Mucosa of gallbladder (tissue), 1 donor: ENCODE results near the gene RORC. TPM values are rescaled to one million over a fixed set of nuclear protein-coding genes. Genes with fewer than 3 reads are reported as not detected.
"Not testable (repeated sequence)": the region's sequence is repeated elsewhere in the genome, so short reads cannot be mapped to it uniquely, and the experiment has no call there.

Experiments used
- DNase-seq: peaks from one replicate; pipeline ENCODE4 v3.0.0-alpha.2; 2020; ENCODE audit warnings: low spot score
- total RNA-seq: library from RNA; stranded (reverse); gene quantifications from one replicate; pipeline ENCODE4 v1.2.1, GENCODE V29; 2021
- donor health status: DM: no; HTN: no; CAD: no.

Gene RORC
- total RNA-seq, 1 donor from 2014 or later: 9.5 TPM

GRCh38 chr1:151774256-151774922, 57.2 kb downstream of the RORC start:
- no peak for DNase-seq

DNA sequence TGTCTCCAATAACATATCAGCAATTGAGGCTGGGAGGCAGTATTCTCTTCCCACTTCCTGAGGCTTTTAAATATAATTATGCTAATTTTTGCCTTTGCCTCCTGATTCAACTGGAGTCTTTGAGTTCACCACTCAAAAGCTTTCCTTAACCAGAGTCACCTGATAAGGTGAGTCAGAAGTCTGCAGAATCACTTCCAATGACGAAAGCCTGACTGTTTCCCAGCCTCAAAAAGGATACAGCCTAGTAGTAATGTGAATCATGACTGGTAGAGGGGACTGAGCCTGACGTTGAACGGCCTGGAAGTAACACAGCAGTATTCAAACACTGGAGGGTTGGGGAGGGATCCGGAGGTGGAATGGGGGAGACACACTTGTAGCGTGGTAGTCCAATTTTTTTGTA, 57.9 kb downstream of the RORC start:
- DNase-seq: no peak

GRCh38 chr1:151769270-151769669, 62.3 kb downstream of the RORC start:
- DNase-seq: not testable (repeated sequence)

- DNase-seq: not testable (repeated sequence)
Measured at GRCh38 chr1:151768351-151769066, 63.1 kb downstream of the RORC start.

GRCh38 chr1:151763990-151764389, 67.6 kb downstream of the RORC start:
- no peak for DNase-seq

DNA sequence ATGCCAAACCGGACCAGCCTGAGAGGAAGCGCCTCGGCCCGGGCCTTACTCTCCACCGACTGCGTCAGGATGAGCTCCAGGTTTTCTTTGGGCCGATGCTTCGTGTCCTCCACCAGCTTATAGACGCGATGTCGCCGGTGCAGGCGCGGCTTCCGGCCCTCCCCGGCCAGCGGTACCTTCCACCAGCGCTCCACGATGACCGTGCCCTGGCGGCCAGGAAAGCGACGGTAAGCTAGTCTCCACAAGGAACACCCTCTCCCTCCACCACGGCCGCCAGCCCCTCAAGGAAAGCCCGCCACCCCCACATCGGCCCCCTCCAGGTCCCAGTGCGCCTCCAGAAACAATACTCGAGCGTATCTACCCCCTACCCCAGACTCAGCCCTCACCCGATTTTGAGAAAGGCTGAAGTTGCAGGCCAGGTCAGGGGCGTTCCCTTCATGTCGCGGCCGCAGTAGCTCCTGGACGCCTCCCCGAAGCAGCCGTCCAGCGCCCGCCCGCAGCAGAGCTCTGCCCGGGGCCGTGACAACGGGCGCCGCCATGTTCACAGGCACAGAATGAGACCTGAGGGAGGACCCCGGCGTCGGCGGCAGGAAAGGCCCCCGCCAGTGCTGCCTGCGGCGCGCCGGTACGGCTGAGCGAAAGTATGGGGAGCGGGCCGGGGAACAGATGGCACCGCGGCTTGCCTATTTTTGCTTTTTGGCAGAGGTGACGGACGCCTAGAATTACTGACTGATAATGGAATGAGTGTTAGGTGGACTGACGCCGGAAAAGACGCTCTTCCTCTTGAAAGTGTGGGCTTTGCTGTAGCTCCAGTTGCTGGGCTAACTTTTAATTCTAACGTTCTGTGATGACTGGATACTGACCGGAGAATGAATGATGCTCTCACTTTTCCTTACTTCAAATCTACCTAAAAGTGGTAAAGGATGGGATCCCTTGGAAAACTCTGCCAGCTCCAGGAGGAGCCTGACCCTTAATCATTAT, 68.4 kb downstream of the RORC start, which contains the start of gene MRPL9:
Gene MRPL9, minus strand, starts transcription at position 556 of the 981 bp plus-strand sequence. Its CDS starts 17 bp downstream, at position 539.
- peak; percentile 87 for DNase-seq

DNA sequence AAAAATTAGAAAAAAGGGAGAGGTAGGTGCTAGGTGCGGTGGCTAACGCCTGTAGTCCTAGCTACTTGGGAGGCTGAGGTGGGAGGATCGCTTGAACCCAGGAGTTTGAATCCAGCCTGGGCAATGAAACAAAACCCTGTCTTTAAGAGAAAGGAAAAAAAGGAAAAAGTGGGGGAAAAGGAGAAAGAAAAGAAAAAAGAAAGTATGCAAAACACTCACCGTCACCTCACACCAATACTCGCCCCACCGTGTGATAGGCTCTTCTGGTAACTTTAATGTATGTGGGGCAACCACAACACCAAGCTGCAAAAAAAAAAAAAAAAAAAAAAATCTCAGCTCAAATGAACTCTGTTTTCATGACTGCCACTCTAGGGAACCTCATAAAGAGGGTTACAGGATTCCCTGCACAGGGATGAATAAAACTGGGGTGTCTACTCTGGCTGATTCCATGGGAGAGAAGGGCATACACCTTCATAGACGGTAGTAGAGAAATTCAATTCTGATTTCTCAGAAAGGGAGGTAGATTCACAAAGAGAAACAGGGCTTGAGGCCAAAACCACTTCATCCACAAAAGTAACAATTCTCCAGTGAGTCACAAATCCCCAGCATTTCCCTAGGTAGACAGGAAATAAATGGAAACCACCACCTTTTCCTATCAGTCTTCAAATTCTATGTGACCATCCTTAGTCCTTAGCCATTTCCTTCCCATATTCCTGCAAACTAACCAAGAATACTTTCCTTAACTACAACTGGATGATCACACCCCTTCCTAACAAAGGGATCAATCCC, 70.8 kb downstream of the RORC start:
- DNase-seq: no peak

GRCh38 chr1:151759241-151759640, 72.4 kb downstream of the RORC start:
- DNase-seq: no peak

DNA sequence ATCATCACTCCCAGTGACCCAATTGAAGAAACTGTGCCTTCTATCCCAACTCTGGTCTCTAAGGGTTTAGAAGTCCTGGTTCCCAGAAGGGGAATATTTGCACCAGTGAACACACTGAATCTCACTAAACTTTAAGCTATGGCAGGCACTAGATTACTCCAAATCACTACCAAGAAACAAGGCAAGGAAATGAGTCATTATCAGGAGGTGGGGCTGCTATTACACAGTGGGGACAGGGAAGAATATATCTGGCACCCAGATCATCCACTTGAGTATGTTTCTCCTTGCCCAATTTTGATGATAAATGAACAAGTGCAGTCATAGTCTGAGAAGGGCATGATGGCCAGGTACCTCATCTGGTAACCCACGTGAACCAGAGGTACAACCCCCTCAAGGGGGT, 75.3 kb downstream of the RORC start:
- no peak for DNase-seq

Other genes with a start within 250 kb of the RORC start
- gene SNX27, start 219.8 kb downstream of the RORC start, total RNA-seq: 58.3 TPM
- gene CELF3, start 115.0 kb downstream of the RORC start, total RNA-seq: 0.40 TPM
- 0.95 TPM for gene RIIAD1, start 110.3 kb downstream of the RORC start, total RNA-seq
- gene MRPL9, start 68.3 kb downstream of the RORC start, total RNA-seq: 57.7 TPM
- gene TDRKH, start 41.3 kb downstream of the RORC start, total RNA-seq: 10.6 TPM
- gene LINGO4, start 26.4 kb downstream of the RORC start, total RNA-seq: 0.09 TPM
- 1.2 TPM for gene C2CD4D, start 8.0 kb upstream of the RORC start, total RNA-seq
- not detected for gene THEM5, start 21.9 kb upstream of the RORC start, total RNA-seq
- 12.0 TPM for gene THEM4, start 77.7 kb upstream of the RORC start, total RNA-seq
- 212 TPM for gene S100A10, start 162.1 kb upstream of the RORC start, total RNA-seq
- 308 TPM for gene S100A11, start 205.2 kb upstream of the RORC start, total RNA-seq